GM10248 (cell line): Measurements from ENCODE around the gene ERMN.

ENCODE experiments used
- CTCF ChIA-PET: fragments of 300-600 bp; sonication (Branson Sonifier 250); formaldehyde crosslinking; extraction: SDS; loops from one replicate; lab custom pipeline; 2021; ENCODE audit warnings: antibody characterized with exemption; lab: Yijun Ruan, JAX
- POLR2A ChIA-PET: fragments of 350-650 bp; sonication (Branson Sonifier 250); formaldehyde crosslinking; extraction: SDS; loops from one replicate; lab custom pipeline; 2020; ENCODE audit warnings: antibody characterized with exemption; lab: Yijun Ruan, JAX
- DNase-seq: peaks from one replicate; pipeline ENCODE4 v3.0.0; 2012; ENCODE audit errors: extremely low spot score
- CTCF ChIP-seq: IDR thresholded peaks from 2 replicates; pipeline ENCODE4 v1.5.1; 2012; ENCODE audit warnings: mild to moderate bottlenecking, low read depth; ENCODE audit errors: extremely low read depth, missing control alignments, control extremely low read depth

Gene ERMN

GRCh38 chr2:157334335-157334734, 8.7 kb upstream of the ERMN start:
- DNase-seq: no peak
- TF ChIP-seq CTCF: no peak
- ChIA-PET POLR2A (no interaction called here), CTCF (interaction anchor here (0.7 to 16.8 kb wide), 12 partner anchors 9 to 155 kb away, joined by 3 to 258 read pairs (median 6); partner anchors contain the start of gene ERMN)

GRCh38 chr2:157333304-157334047, 7.9 kb upstream of the ERMN start:
- no peak for DNase-seq
- TF ChIP-seq CTCF: no peak
- ChIA-PET CTCF (interaction anchor here (0.7 to 16.8 kb wide), 4 partner anchors 8 to 27 kb away, joined by 3 to 258 read pairs (median 68); partner anchors contain the start of gene ERMN), POLR2A (no interaction called here)

- TF ChIP-seq CTCF: no peak
- CTCF ChIA-PET: interaction anchor here (0.9 to 16.8 kb wide), 8 partner anchors 9 to 156 kb away, joined by 3 to 258 read pairs (median 3); no protein-coding TSS in a partner anchor
- POLR2A ChIA-PET: no interaction called here
These were observed 3.9 kb upstream of the ERMN start for GRCh38 chr2:157329524-157329923.

GRCh38 chr2:157327621-157328500, 2.2 kb upstream of the ERMN start:
- TF ChIP-seq CTCF: peak; percentile 93
- POLR2A ChIA-PET: no interaction called here

More at GRCh38 chr2:157329524-157329923, 3.9 kb upstream of the ERMN start:
- DNase-seq: no peak

GRCh38 chr2:157327200-157327599, 1.6 kb upstream of the ERMN start:
- ChIA-PET POLR2A (no interaction called here), CTCF (interaction anchor here (0.7 to 16.8 kb wide), 52 partner anchors 10 to 697 kb away, joined by 3 to 258 read pairs (median 6); partner anchors contain the start of gene CYTIP)
- no peak for TF ChIP-seq CTCF
- no peak for DNase-seq

More at GRCh38 chr2:157327621-157328500, 2.2 kb upstream of the ERMN start:
- peak; percentile 79 for DNase-seq
- CTCF ChIA-PET: interaction anchor here (0.6 to 16.8 kb wide), 55 partner anchors 10 to 696 kb away, joined by 3 to 258 read pairs (median 6); partner anchors contain the start of gene CYTIP

GRCh38 chr2:157326698-157327097, 1.1 kb upstream of the ERMN start:
- TF ChIP-seq CTCF: no peak
- ChIA-PET CTCF (interaction anchor here (0.7 to 16.8 kb wide), 46 partner anchors 9 to 685 kb away, joined by 3 to 258 read pairs (median 8); partner anchors contain the start of gene CYTIP), POLR2A (no interaction called here)
- DNase-seq: no peak
